HG02610 (cell line): Measurements from ENCODE around the gene ASCC3.

Experiments used
- ATAC-seq: cut with Tn5 transposase; IDR thresholded peaks from one replicate; pipeline ENCODE4 v1.9.1; 2021; ENCODE audit warnings: mild to moderate bottlenecking, moderate library complexity; ENCODE audit not compliant: unreplicated experiment

The ASCC3 gene

GRCh38 chr6:100512203-100512862 is 368.8 kb downstream of the ASCC3 start:
- ATAC-seq = no peak

DNA sequence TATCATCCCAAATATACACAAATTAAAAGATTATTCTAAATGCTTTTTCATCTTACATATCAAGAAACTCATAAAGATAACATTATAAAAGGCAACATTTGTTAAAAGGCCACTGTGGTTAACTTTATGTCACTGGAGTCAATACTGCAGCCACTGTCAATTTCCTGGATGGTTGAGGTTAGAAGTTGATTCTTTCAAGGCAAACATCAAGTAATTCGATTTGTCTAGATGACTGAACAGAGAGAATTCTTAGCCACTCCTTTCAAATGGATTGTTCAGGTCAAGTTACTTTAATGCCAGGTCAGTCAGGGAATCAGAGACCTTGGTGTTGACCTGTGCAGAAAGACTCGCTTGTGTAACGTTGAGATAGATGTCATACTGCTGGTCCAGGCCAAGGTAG is 372.0 kb downstream of the ASCC3 start:
- ATAC-seq = no peak

DNA sequence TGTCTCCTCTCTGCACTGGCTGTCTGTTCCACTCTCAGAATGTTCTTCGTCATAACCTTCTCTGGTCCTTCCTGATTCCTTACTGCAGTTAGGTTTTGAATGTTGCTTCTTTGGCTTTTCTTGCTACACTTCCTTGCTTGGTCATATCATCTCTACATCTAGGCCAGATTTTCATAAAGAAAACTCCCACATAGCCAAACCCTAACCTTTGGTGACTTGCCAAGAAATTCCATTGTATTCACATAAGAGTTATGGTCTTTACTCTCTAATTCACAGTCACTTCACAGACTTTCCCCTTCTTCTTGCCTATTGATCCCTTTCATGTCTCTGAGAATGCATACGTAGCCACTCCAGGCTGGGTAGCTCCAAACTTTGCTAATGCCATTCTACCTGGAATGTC is 374.5 kb downstream of the ASCC3 start:
- no peak for ATAC-seq

DNA sequence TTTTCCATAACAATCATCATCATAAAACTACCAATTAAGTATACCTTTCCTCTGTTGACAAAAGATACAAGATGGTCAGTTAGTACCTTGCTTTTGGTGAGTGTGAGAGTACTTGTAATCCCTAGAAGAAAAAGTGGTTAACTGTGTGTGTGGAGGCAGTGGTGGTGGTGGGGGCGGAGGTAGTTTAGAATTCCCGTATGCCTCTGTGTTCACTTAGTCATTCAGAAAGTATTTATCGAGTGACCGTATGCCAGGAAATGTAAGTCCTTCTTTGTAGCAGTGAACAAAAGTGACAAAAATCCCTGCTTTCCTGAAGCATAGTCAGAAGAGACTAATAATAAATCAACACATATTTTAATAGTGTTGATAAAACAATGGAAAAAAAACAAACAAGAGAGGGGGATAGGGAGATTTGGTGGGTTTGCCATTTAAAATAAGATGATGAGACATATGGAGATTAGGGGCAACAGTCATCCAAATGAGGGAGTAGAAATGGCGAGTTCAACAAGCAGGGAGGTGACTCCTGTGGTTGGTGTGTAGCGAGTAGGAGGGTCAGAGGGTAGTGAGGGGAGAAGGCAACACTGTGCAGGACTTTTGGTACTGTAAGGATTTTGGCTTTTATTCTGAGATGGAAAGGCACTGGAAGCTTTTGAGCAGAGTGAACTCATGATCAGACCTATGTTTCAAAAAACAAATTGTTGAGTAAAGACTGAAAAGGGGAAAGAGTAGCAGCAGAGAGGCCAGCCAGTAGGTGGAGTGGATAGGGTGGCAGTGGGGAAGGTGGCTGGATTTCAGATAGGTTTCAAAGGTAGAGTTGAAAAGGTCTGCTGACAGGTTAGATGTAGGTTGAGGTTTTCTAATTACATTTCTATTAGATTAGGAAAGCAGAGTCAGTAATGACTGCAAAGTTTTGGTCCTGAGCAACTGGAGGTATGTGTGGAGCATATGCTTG is 376.1 kb downstream of the ASCC3 start:
- ATAC-seq = peak; percentile 38

- ATAC-seq = no peak
Measured at GRCh38 chr6:100503043-100503705, 378.0 kb downstream of the ASCC3 start.

GRCh38 chr6:100493206-100493888 is 387.8 kb downstream of the ASCC3 start:
- ATAC-seq = no peak

- ATAC-seq = no peak
Measured at GRCh38 chr6:100491952-100492670, 389.0 kb downstream of the ASCC3 start.

DNA sequence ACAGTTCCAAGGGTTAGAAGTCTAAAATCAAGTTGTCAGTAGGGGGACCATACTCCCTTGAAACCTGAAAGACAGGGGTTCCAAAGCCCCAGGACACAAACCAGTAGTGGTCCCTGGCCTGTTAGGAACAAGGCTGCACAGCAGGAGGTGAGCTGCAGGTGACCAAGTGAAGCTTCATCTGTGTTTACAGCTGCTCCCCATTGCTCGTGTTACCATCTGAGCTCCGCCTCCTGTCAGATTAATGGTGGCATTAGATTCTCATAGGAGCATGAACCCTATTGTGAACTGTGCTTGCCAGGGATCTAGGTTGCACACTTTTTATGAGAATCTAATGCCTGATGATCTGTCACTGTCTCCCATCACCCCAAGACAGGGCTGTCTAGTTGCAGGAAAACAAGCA is 391.1 kb downstream of the ASCC3 start:
- ATAC-seq = no peak

DNA sequence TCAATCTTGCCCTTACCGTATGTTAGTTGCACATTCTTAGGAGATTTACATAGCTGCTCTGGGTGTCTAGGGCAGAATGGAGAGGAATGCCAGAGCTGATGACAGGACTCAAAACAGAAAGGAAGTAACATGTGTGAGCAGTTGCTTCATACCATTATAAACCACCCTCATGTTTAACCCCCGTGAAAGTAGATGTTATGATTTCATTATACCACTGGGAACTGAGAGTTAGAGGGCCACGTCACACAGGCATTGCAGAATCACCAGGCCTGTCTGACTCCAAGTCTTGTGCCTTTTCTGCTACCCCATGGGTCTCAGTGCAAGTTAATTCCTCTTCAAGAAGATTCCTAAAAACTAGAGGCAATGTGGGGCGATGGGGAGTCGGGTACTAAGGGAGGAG is 392.9 kb downstream of the ASCC3 start:
- ATAC-seq = no peak

GRCh38 chr6:100487638-100488037 is 393.5 kb downstream of the ASCC3 start:
- ATAC-seq = no peak

DNA sequence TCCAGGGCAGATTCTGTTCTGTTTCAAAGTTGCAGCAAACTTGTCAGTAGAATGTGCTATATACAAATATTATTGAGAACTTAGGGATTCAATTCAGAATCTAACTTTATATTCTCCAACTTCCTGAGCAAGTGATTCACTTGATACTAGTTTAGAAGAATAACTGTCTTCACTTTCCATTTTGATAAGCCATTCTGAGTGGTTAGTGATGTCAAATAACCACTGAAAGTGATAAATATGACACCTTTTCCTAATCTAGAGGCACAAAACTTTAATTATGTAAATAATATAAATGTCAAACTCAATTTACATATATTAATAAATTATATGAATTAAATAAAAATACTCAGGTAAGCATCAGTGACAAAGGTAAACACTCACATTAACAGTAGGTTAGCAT is 395.9 kb downstream of the ASCC3 start:
- no peak for ATAC-seq

GRCh38 chr6:100484474-100484873 is 396.7 kb downstream of the ASCC3 start:
- ATAC-seq = peak; percentile 42

GRCh38 chr6:100482698-100483097 is 398.4 kb downstream of the ASCC3 start:
- ATAC-seq = no peak

- ATAC-seq = peak; percentile 36
Measured at GRCh38 chr6:100479179-100480035, 401.7 kb downstream of the ASCC3 start.

DNA sequence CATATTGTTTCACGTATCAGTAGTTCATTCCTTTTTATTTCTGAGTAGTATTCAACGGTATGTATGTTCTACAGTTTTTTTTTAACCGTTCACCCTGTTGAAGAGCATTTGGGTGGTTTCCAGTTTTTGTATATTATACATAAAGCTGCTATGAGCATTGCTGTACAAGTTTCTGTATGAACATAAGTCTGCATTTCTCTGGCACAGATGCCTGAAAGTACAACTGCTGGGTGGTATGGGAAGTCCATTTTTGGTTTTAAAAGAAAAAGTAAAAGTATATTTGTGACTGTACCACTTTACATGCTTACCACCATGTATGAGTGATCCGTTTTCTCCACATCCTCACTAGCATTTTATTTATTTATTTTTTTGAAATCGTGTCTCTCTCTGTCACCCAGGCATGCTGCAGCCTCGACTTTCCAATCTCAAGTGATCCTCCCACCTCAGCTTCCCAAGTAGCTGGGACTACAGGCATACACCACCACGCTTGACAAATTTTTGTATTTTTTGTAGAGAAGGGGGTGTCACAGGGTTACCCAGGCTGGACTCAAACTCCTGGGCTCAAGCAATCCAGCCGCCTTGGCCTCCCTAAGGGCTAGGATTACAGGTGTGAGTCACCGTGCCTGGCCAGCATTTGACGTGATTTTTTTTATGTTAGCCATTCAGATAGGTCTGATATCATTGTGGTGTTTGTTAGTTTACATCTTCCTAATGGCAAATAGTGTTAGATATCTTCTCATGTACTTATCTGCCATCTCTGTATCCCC is 405.4 kb downstream of the ASCC3 start:
- peak; percentile 81 for ATAC-seq

- ATAC-seq = no peak
Measured at GRCh38 chr6:100473182-100473581, 407.9 kb downstream of the ASCC3 start.

DNA sequence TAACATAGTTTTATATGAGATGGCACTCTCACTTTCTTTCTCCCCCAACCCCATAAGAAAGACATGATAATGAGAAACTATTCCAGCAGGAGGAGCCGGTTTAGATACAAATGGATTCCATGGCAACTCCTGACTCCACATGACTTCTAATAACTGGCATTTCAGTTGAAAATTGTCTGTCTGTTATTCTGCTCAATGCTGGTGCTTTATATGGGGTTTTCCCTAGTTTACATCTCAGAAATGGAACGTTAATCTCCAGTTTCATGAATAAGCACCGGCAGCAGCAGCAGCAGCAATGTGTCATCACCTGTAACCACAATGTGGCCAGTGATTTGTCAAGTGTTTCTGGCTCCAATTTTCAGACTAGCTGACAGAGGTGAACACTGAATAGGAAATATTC is 408.5 kb downstream of the ASCC3 start:
- peak; percentile 86 for ATAC-seq

DNA sequence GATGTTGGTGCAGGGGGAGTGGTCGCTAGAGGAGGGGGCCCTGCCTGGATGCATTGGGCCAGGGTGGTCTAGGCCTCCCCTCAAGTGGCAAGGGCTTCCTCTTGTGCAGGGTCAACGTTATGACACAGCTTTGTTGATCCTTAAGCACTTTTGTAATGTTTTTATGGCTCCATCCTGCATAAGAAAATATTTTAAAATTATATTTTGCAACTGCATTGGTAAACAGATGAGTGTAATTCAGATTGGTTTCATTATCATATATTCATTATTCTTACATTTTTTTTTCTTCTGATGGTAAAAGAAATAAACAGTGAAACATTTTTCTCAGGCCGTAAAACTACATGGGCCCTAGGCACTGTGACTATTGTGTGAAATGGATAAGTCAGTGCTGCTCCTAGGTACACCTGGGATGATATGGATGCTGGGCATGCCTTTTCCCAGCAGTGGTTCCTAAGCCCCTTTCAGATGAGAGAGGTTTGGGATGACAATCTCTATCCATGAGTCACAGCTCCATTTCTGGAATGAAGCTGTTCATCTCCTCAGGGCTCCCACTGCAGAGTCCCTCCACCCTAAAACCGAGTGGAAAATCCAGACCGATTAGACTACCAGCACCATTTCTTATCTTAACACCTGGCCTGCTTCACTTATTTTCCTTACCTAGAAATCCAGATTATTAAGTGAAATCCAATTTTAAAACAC is 410.6 kb downstream of the ASCC3 start:
- no peak for ATAC-seq
